K562 (cell line): ENCODE data around the gene FIBP. TPM values are rescaled to one million over a fixed set of nuclear protein-coding genes. Genes with fewer than 3 reads are reported as not detected.

Experiments
- ARID4B ChIP-seq: sonication (generic); formaldehyde crosslinking; IDR thresholded peaks from 2 replicates; pipeline ENCODE4 v1.8.0; 2022; ENCODE audit warnings: mild to moderate bottlenecking, missing genetic modification reagents
- ATF1 ChIP-seq, 2 experiments: fragments of 450-650 bp in 1 of 2; IDR thresholded peaks; 2 replicates each; pipeline ENCODE4 v1.6.1; 2016; ENCODE audit warnings: missing compliant biosample characterization in 1 of 2, missing genetic modification characterization in 1 of 2
- ATF7 ChIP-seq: fragments of 450-650 bp; IDR thresholded peaks from 2 replicates; pipeline ENCODE4 v1.7.1; 2014; ENCODE audit warnings: mild to moderate bottlenecking, moderate library complexity
- CBFA2T3 ChIP-seq: fragments of 450-650 bp; IDR thresholded peaks from 2 replicates; pipeline ENCODE4 v1.6.1; 2017
- CEBPB ChIP-seq: fragments of 450-650 bp; IDR thresholded peaks from 2 replicates; pipeline ENCODE4 v1.6.1; 2016; ENCODE audit warnings: missing genetic modification characterization, missing compliant biosample characterization
- DDX20 ChIP-seq: fragments of 450-650 bp; IDR thresholded peaks from 2 replicates; pipeline ENCODE4 v1.6.1; 2016; ENCODE audit warnings: missing genetic modification characterization, low read depth, mild to moderate bottlenecking, missing compliant biosample characterization, moderate library complexity
- DPF2 ChIP-seq: fragments of 450-650 bp; IDR thresholded peaks from 2 replicates; pipeline ENCODE4 v1.6.1; 2016
- E2F3 ChIP-seq: fragments of 250-450 bp; sonication (Bioruptor Pico); IDR thresholded peaks from 2 replicates; pipeline ENCODE4 v1.4.0; 2020; ENCODE audit warnings: mild to moderate bottlenecking
- ETS2 ChIP-seq: IDR thresholded peaks from 2 replicates; pipeline ENCODE4 v1.6.1; 2016; ENCODE audit warnings: borderline replicate concordance, missing genetic modification characterization, mild to moderate bottlenecking, moderate library complexity, missing compliant biosample characterization; ENCODE audit not compliant: poor library complexity, severe bottlenecking
- KLF1 ChIP-seq: fragments of 450-650 bp; IDR thresholded peaks from 2 replicates; pipeline ENCODE4 v1.6.1; 2016; ENCODE audit warnings: missing genetic modification characterization, missing compliant biosample characterization
- MAFG ChIP-seq: fragments of 450-650 bp; conservative IDR thresholded peaks from 2 replicates; pipeline ENCODE4 v1.6.1; 2016; ENCODE audit warnings: missing genetic modification characterization, missing compliant biosample characterization
- MCM7 ChIP-seq, 2 experiments: fragments of 450-650 bp; IDR thresholded peaks; 2 replicates each; pipeline ENCODE4 v1.6.1; 2016 to 2018
- MXD1 ChIP-seq: fragments of 250-450 bp; sonication (Bioruptor Pico); IDR thresholded peaks from 2 replicates; pipeline ENCODE4 v1.8.0; 2021; ENCODE audit warnings: borderline replicate concordance, mild to moderate bottlenecking, moderate library complexity; ENCODE audit not compliant: poor library complexity, severe bottlenecking
- NCOA4 ChIP-seq: fragments of 450-650 bp; IDR thresholded peaks from 2 replicates; pipeline ENCODE4 v1.6.1; 2018; ENCODE audit warnings: mild to moderate bottlenecking; ENCODE audit not compliant: partially characterized antibody
- NCOR1 ChIP-seq: fragments of 450-650 bp; IDR thresholded peaks from 2 replicates; pipeline ENCODE4 v1.6.1; 2016; ENCODE audit warnings: mild to moderate bottlenecking, moderate library complexity
- NELFE ChIP-seq: IDR thresholded peaks from 2 replicates; pipeline ENCODE4 v1.6.1; 2011; ENCODE audit warnings: mild to moderate bottlenecking; ENCODE audit not compliant: insufficient read depth, insufficient read length
- NFYB ChIP-seq: IDR thresholded peaks from 2 replicates; pipeline ENCODE4 v1.6.1; 2011; ENCODE audit warnings: mild to moderate bottlenecking, moderate library complexity; ENCODE audit not compliant: insufficient read length; ENCODE audit errors: extremely low read depth
- NONO ChIP-seq, 2 experiments: fragments of 200-400 bp in 1 of 2; fragments of 450-650 bp in 1 of 2; formaldehyde crosslinking in 1 of 2; IDR thresholded peaks; 2 replicates each; pipeline ENCODE4 v1.6.1; 2017; ENCODE audit warnings: low read depth in 2 of 2, mild to moderate bottlenecking in 2 of 2, moderate library complexity in 2 of 2, low read length in 1 of 2
- NR2C1 ChIP-seq, 2 experiments: fragments of 450-650 bp; IDR thresholded peaks; 2 replicates each; pipeline ENCODE4 v1.6.1; 2017; ENCODE audit warnings: mild to moderate bottlenecking in 2 of 2, antibody characterized with exemption in 1 of 2, inconsistent platforms in 1 of 2, missing compliant biosample characterization in 1 of 2, missing genetic modification characterization in 1 of 2
- PHB ChIP-seq: fragments of 250-450 bp; sonication (Bioruptor Pico); IDR thresholded peaks from 2 replicates; pipeline ENCODE4 v1.5.0; 2021
- PTRF ChIP-seq: fragments of 450-650 bp; IDR thresholded peaks from 2 replicates; pipeline ENCODE4 v1.6.1; 2016; ENCODE audit warnings: mild to moderate bottlenecking, missing genetic modification characterization, missing compliant biosample characterization
- RBM39 ChIP-seq: fragments of 200-400 bp; formaldehyde crosslinking; optimal IDR thresholded peaks from 2 replicates; pipeline ENCODE3; 2018; ENCODE audit warnings: low read depth, low read length
- SP1 ChIP-seq: sonication (generic); formaldehyde crosslinking; IDR thresholded peaks from 2 replicates; pipeline ENCODE4 v1.8.1; 2022; ENCODE audit warnings: mild to moderate bottlenecking, missing genetic modification reagents
- STAT5A ChIP-seq: IDR thresholded peaks from 2 replicates; pipeline ENCODE4 v1.6.1; 2012; ENCODE audit warnings: low read length, inconsistent platforms, borderline replicate concordance
- ZNF12 ChIP-seq: sonication (generic); formaldehyde crosslinking; IDR thresholded peaks from 2 replicates; pipeline ENCODE4 v1.4.0; 2020; ENCODE audit warnings: mild to moderate bottlenecking, missing genetic modification reagents
- ZNF217 ChIP-seq: sonication (generic); formaldehyde crosslinking; IDR thresholded peaks from 2 replicates; pipeline ENCODE4 v1.8.0; 2022; ENCODE audit warnings: mild to moderate bottlenecking, missing genetic modification reagents
- polyA plus RNA-seq, 8 experiments: library from polyadenylated mRNA; depleted of rRNA in 4 of 8; stranded (reverse) in 5 of 8; unstranded in 3 of 8; fragments of >200 nt; fragmentation: Nextera tagmentation in 2 of 8; fragmentation: Illumina TruSeq in 1 of 8; extraction: Ambion mirVana in 2 of 8; extraction: Trizol in 1 of 8; gene quantifications; 2 replicates each; pipeline versions ENCODE4 v1.2.1 to v1.2.3, GENCODE V29; 2011 to 2014; ENCODE audit warnings: inconsistent platforms in 1 of 8, missing spikeins in 1 of 8
- total RNA-seq, 7 experiments: library from RNA; depleted of rRNA in 6 of 7; stranded (reverse); fragments of >200 nt in 6 of 7; fragmentation: Illumina TruSeq in 2 of 7; extraction: Trizol in 2 of 7; gene quantifications; 2 replicates each; pipeline versions ENCODE4 v1.2.1 to v1.2.3, GENCODE V29; 2011 to 2021; ENCODE audit warnings: low replicate concordance in 1 of 7
- TF ChIP-seq, protein P1 (sequence below): sonication (generic); formaldehyde crosslinking; IDR thresholded peaks from 2 replicates; pipeline ENCODE4 v1.8.0; 2022; ENCODE audit warnings: mild to moderate bottlenecking, missing genetic modification reagents

The FIBP gene
- total and polyA plus RNA-seq, 9 of the 15 experiments (the other 6 are each of a cell fraction or from before 2014, with no cell fraction given): 41.2 to 79.2 (median 48.6) TPM

GRCh38 chr11:65903068-65903481 is 14.8 kb upstream of the FIBP start (continued):
- TF ChIP-seq, protein P1, sequence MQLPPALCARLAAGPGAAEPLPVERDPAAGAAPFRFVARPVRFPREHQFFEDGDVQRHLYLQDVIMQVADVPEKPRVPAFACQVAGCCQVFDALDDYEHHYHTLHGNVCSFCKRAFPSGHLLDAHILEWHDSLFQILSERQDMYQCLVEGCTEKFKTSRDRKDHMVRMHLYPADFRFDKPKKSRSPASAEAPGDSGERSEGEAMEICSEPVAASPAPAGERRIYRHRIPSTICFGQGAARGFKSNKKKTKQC (CRISPR knock-in tag): no peak
- TF ChIP-seq PTRF (tag) (no peak), MAFG (tag) (no peak), NFYB (no peak), NELFE (no peak), CBFA2T3 (peak; percentile 41; the same call in 1 of the 2 replicates), ATF1 (CRISPR knock-in tag; IDR thresholded peaks at IDR 0.05) (no peak), ATF1 (tag; IDR thresholded peaks at IDR 0.05) (0 out of 2 replicates have a peak, but pooled peaks have one; percentile 11), NCOR1 (no peak), MCM7 (IDR thresholded peaks at IDR 0.05) (no peak), RBM39 (no peak), STAT5A (no peak), NONO (IDR thresholded peaks at IDR 0.05; ENCODE audit: low read depth in 2 of 2, low read length in 1 of 2) (no peak), NCOA4 (no peak), NR2C1 (IDR thresholded peaks at IDR 0.05) (peak; percentile 79), NR2C1 (tag; IDR thresholded peaks at IDR 0.05) (peak; percentile 77), E2F3 (CRISPR knock-in tag) (no peak), KLF1 (tag) (no peak), DDX20 (tag) (no peak), ZNF217 (CRISPR knock-in tag) (no peak), PHB (no peak), ARID4B (CRISPR knock-in tag) (no peak), ETS2 (tag) (no peak), ZNF12 (CRISPR knock-in tag) (no peak), DPF2 (peak; percentile 54; the same call in 1 of the 2 replicates), SP1 (no peak; the same call in 1 of the 2 replicates), ATF7 (0 out of 2 replicates have a peak, but pooled peaks have one; percentile 37), MXD1 (CRISPR knock-in tag) (no peak), CEBPB (tag) (no peak)
